NOMO-1 (cell line): ENCODE results near the gene DTX1.

Source experiments
- DNase-seq, 2 experiments: peaks; one replicate each; lab custom pipeline; 2025; ENCODE audit not compliant: unreplicated experiment in 2 of 2; lab: John Stamatoyannopoulos, UW

The DTX1 gene

GRCh38 chr12:113056631-113057488, at the start of gene DTX1:
TSS of gene DTX1 (plus strand) at chr12:113056730. CDS start at chr12:113058193, 1,463 bp downstream.
- DNase-seq = no peak

DNA sequence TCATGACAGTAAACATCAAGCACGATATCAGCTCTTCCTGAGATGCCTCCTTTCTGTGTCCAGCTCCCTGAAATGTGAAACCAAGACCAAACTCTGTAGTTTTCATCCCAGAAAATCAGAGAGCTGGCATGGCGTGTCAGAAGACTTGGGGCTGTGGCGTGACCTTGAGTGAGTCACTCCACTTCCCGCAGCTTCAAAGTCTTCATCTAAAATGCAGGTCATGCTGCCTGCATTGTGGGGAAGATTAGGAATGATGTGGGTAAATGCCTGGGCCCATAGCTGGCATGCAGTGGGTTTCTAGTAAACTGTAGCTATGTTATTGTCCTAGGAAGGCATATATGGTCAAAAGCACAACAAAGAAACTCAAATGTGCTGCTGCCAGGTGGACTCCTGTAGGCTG, 49.4 kb upstream of the DTX1 start:
- no peak for DNase-seq

- DNase-seq = no peak
Measured at GRCh38 chr12:113010701-113011100, 45.8 kb upstream of the DTX1 start.

DNA sequence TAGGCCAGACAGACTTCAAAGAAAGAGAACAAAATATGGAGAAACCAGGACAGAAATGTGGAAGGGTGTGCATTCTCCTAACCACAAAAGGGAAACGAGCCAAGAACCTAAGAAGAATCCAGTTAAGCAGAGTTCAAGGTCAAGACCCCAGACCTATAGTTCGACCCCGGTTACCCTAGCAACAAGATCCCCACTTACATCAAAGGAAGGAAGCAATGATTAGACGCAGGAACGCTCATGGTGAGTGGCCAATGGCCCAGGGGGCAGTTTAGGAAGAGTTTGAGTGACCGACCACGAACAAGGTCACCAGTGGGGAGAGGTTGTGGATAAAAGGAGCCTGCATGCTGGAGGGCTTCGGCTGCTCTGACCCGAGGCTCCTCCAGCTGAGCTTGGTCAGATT, 42.0 kb upstream of the DTX1 start:
- DNase-seq = no peak

DNA sequence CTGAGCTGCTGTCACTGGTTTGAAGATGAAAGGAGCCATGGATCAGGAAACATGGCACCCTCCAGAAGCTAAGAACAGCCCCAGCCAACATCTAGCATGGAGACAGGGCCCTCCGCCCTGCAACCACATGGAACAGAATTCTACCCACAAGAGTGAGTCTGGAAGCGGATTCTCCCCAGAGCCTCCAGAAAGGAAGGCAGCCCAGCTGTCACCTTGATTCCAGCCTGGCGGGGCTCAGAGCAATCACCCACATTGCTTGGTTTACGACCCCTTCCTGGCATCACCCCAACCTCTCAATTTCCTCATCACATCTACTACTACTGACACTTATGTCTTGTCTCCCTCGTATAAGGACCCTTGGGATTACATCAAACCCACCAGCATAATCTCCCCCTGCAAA, 39.7 kb upstream of the DTX1 start:
- DNase-seq = no peak

GRCh38 chr12:113019025-113019424, 37.5 kb upstream of the DTX1 start:
- no peak for DNase-seq

- no peak for DNase-seq
Measured at GRCh38 chr12:113021500-113021899, 35.0 kb upstream of the DTX1 start.

DNA sequence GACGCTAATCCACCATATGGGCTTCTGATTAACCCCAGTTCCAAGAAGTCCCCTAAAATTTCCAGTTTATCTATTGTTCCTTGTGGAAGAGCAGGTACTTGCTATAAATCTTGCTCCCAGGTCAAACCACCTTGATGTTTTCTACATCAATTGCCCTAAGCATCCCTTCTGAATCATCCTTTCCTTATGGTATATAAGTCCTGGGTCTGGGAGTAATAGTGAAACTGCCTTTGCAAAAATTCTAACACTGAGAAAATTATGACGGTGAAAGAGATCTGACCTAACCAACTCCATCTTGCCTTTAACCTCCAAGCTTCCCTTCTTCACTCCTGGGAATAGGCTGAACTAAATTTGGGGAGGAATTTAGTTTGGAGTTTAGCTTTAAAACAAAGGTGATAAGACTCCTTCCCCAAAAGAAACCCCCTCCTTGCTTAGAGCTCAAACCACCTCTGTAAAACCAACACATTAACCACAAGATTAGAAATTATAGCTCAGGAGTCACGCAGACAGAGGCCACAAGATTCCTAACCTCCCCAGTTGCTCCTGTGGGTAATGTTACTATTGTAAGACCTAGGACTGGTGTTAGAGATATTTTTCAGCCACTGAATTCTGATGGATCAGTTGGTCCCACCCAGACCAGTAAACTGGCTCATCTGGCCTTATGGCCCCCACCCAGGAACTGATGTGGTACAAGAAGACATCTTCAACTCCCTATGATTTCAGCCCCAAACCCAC, 33.8 kb upstream of the DTX1 start:
- no peak for DNase-seq

DNA sequence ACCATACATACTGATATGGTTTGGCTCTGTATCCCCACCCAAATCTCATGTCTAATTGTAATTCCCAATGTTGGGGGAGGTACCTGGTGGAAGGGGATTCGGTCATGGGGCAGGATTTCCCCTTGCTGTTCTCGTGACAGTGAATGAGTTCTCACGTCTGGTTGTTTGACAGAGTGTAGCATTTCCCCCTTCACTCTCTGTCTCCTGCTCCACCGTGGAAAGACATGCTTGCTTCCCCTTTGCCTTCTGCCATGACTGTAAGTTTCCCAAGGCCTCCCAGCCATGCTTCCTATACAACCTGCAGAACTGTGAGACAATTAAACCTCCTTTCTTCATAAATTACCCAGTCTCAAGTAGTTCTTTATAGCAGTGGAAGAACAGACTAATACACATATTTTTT, 28.8 kb upstream of the DTX1 start:
- no peak for DNase-seq

GRCh38 chr12:113030875-113031525, 25.5 kb upstream of the DTX1 start:
- no peak for DNase-seq

DNA sequence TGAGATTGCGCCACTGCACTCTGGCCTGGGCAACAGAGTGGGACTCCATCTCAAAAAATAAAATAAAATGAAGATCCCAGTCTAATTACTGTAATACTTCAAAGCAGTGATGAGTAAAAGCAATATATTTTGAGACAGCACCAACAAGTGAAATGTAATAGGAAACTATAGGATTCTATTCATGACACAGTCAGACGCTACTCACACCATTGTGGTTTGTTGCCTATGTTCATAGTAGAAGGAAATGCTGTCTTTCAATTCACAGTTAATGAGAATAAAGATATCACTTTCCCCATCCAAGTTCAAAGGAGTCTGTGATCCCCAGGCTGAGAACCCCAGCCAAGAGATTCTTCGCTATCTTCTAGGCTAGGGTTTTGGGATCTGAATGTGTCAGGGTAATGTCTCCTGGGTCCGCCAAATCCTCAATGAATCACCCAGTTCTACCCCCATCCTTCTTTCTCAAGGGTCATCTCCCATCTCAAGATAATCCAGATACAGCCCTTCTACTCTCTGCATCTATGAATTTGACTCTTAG, 16.6 kb upstream of the DTX1 start:
- DNase-seq = no peak

GRCh38 chr12:113040722-113041171, 15.8 kb upstream of the DTX1 start:
- DNase-seq = peak; percentile 41 to 70

DNA sequence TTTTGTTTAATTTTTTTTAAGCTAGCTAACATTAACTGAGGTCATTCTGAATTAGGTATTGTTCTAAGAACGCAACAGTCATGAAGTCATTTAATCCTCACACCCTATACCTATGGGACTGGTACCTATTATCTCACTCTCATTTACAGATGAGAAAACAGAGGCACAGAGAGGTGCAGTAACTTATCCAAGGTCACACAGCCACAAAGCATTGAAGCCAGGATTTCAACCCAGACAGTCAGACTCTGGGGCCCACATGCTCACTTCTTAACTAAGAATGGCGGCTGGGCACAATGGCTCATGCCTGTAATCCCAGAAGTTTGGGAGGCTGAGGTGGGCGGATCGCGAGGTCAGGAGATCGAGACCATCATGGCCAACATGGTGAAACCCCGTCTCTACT, 15.0 kb upstream of the DTX1 start:
- DNase-seq = no peak

DNA sequence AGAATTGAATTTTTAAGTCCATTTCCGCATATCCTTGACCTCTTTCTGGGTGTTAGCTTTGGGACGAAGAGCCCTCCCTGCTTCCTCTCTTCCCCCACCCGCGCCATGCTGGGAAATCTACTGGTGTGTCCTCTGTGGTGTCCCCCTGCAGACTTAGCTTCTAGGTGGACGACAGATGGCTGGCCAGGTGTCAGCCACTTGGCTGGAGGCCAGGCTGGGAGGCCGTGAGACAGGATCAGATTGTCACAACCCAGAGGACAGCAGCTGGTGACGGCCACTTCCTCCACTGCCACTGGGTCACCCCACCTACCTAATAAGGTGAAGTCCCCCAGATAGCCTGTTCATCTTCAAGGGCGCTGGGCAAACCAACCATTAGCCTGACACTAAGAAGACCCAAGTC, 13.3 kb upstream of the DTX1 start:
- no peak for DNase-seq

DNA sequence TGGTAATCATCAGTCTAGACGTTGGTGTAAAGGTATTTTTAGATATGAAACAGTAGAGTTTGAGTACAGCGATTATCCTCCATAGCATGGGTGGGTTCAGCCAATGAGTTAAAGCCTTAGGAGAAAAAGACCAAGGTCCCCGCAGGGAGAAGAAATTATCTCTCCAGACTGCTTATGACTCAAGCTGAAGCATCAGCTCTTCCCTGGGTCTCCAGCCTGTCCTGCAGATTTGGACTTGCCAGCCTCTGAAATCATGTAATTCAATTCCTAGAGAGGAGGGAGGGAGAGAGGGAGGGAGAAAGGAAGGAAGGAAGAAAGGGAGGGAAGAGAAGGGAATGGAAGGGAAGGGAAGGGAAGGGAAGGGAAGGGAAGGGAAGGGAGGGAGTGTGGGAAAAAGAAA, 12.0 kb upstream of the DTX1 start:
- DNase-seq = no peak

- DNase-seq = peak; percentile 19 to 34
Measured at GRCh38 chr12:113048716-113049127, 7.8 kb upstream of the DTX1 start.

DNA sequence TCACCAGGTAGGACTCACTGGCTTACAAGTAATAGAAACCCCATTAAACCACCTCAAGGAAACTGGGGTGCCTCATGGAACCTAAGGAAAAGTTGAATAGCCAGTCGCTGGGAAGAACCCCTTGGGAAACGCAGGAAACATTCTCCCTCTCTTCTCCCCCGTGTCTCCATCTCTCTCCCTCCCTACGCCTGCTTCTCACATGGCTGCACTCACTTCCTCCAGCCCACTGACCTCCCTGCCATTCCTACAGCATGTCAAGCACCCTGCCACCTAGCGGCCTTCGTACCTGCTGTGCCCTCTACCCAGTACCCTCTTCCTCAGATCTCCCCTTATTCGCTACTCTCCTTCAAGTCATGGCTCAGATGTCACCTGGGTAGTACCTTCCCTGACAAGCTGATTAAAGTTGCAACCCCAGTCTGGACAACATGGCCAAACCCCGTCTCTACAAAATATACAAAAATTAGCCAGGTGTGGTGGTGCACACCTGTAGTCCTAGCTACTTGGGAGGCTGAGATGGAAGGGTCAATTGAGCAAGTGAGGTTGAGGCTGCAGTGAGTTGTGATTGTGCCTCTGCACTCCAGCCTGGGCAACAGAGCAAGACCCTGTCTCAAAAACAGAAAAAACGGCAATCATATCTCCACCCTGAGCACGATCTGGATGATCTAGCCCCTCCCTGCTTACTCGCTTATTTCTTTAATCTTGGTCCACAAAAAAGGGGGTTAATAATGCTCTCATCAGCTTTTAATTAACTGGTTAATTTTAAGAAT, 6.4 kb upstream of the DTX1 start:
- peak; percentile 23 to 33 for DNase-seq

- DNase-seq = no peak
Measured at GRCh38 chr12:113050795-113051194, 5.7 kb upstream of the DTX1 start.

GRCh38 chr12:113051759-113052158, 4.8 kb upstream of the DTX1 start:
- no peak for DNase-seq

DNA sequence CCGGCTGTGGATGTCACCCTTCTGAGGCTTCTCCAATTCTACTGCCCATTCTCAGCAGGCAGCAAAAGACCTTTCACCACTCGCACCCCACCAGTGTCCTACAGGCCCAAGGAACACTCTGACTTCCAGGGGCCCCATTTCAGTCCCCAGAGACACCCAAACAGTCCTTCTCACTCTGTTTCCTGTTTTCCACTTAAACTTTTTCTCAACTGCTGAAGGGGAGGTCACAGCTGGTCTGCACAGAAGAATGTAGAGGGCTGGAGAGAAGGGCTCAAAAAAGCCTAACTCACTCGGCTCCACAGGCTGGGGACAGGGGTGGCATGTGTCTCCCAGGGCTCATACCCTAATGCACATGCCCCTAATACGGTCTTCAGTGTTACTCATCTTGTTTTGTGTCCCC, 4.2 kb upstream of the DTX1 start:
- DNase-seq = no peak
